Osteocyte (in vitro differentiated cells): ENCODE measurements around the gene COA7. TPM values are rescaled to one million over a fixed set of nuclear protein-coding genes. Genes with fewer than 3 reads are reported as not detected.
"Not testable (repeated sequence)": the region's sequence is repeated elsewhere in the genome, so short reads cannot be mapped to it uniquely, and the experiment has no call there.

Experiments used
- DNase-seq: peaks from one replicate; pipeline ENCODE4 v3.0.0; 2021; ENCODE audit warnings: mixed read lengths; ENCODE audit not compliant: unreplicated experiment; ENCODE audit errors: extremely low spot score
- H3K27ac Mint-ChIP-seq: one replicate; pipeline ENCODE4 v1.8.0; 2021; ENCODE audit warnings: mild to moderate bottlenecking, mixed read lengths; ENCODE audit not compliant: unreplicated experiment
- H3K27me3 Mint-ChIP-seq: one replicate; pipeline ENCODE4 v1.8.0; 2021; ENCODE audit warnings: mixed read lengths; ENCODE audit not compliant: unreplicated experiment
- H3K36me3 Mint-ChIP-seq: one replicate; pipeline ENCODE4 v1.8.0; 2021; ENCODE audit warnings: mixed read lengths; ENCODE audit not compliant: unreplicated experiment
- H3K4me1 Mint-ChIP-seq: one replicate; pipeline ENCODE4 v1.8.0; 2021; ENCODE audit warnings: mixed read lengths; ENCODE audit not compliant: unreplicated experiment
- H3K4me3 Mint-ChIP-seq: one replicate; pipeline ENCODE4 v1.8.0; 2021; ENCODE audit warnings: mild to moderate bottlenecking, moderate library complexity, mixed read lengths; ENCODE audit not compliant: unreplicated experiment
- H3K9me3 Mint-ChIP-seq: one replicate; pipeline ENCODE4 v1.8.0; 2021; ENCODE audit warnings: mixed read lengths; ENCODE audit not compliant: unreplicated experiment
- CTCF ChIP-seq: fragments of 200-600 bp; sonication (generic); IDR thresholded peaks from 2 replicates; pipeline ENCODE4 v1.5.0; 2021; ENCODE audit warnings: antibody characterized with exemption, mild to moderate bottlenecking, moderate library complexity
- total RNA-seq: library from RNA; stranded (reverse); gene quantifications from 2 replicates; pipeline ENCODE4 v1.2.1, GENCODE V29; 2021

COA7 gene
- total RNA-seq, 1 donor from 2014 or later: 25.7 TPM

- H3K36me3 Mint-ChIP-seq: no peaks in the 10 kb centered on the region
- no peak overlapping the region for H3K4me3 Mint-ChIP-seq
- no peak overlapping the region for H3K27ac Mint-ChIP-seq
- H3K27me3 Mint-ChIP-seq: no peaks in the 10 kb centered on the region
- no peak for TF ChIP-seq CTCF
- no peaks in the 10 kb centered on the region for H3K9me3 Mint-ChIP-seq
- DNase-seq: no peak
- peaks cover 16% of the 10 kb centered on the region for H3K4me1 Mint-ChIP-seq
These were observed 40.7 kb upstream of the COA7 start for GRCh38 chr1:52738893-52739292.

GRCh38 chr1:52738148-52738547 is 40.0 kb upstream of the COA7 start:
- Mint-ChIP-seq H3K36me3 (no peaks in the 10 kb centered on the region), H3K4me1 (peaks cover 16% of the 10 kb centered on the region), H3K27ac (peak overlapping the region; percentile 19), H3K4me3 (no peak overlapping the region), H3K27me3 (no peaks in the 10 kb centered on the region), H3K9me3 (no peaks in the 10 kb centered on the region)
- TF ChIP-seq CTCF: no peak
- no peak for DNase-seq

GRCh38 chr1:52735371-52735770 is 37.2 kb upstream of the COA7 start:
- DNase-seq: not testable (repeated sequence)

GRCh38 chr1:52733368-52733767 is 35.2 kb upstream of the COA7 start:
- DNase-seq: no peak
- Mint-ChIP-seq H3K36me3 (peaks cover 4% of the 10 kb centered on the region), H3K27ac (no peak overlapping the region), H3K4me1 (peaks cover 14% of the 10 kb centered on the region), H3K9me3 (no peaks in the 10 kb centered on the region), H3K4me3 (no peak overlapping the region), H3K27me3 (no peaks in the 10 kb centered on the region)
- no peak for TF ChIP-seq CTCF

More at GRCh38 chr1:52735371-52735770, 37.2 kb upstream of the COA7 start:
- H3K4me3 Mint-ChIP-seq, H3K36me3 Mint-ChIP-seq, H3K27me3 Mint-ChIP-seq, H3K27ac Mint-ChIP-seq, H3K9me3 Mint-ChIP-seq: not testable (repeated sequence)
- H3K4me1 Mint-ChIP-seq: peaks cover 14% of the 10 kb centered on the region

GRCh38 chr1:52727956-52728656 is 30.0 kb upstream of the COA7 start:
- no peak for DNase-seq
- no peak overlapping the region for H3K4me3 Mint-ChIP-seq
- no peaks in the 10 kb centered on the region for H3K9me3 Mint-ChIP-seq
- no peak overlapping the region for H3K27ac Mint-ChIP-seq
- H3K4me1 Mint-ChIP-seq: peaks cover 21% of the 10 kb centered on the region
- peaks cover 4% of the 10 kb centered on the region for H3K36me3 Mint-ChIP-seq
- TF ChIP-seq CTCF: no peak
- H3K27me3 Mint-ChIP-seq: no peaks in the 10 kb centered on the region
